ENCODE data around the gene MCRIP2. TPM values are rescaled to one million over a fixed set of nuclear protein-coding genes. Genes with fewer than 3 reads are reported as not detected.

The MCRIP2 gene
- total RNA-seq, 1 donor from 2014 or later = 24.1 TPM

GRCh38 chr16:631808-632358 lies 9.7 kb upstream of the MCRIP2 start:
- DNase-seq (ENCODE audit: extremely low read depth, low read depth, low spot score) = no peak

GRCh38 chr16:632486-633335 lies 8.9 kb upstream of the MCRIP2 start:
- DNase-seq (ENCODE audit: extremely low read depth, low read depth, low spot score) = no peak

GRCh38 chr16:633336-634050 lies 8.1 kb upstream of the MCRIP2 start:
- no peak for DNase-seq (ENCODE audit: extremely low read depth, low read depth, low spot score)

GRCh38 chr16:634051-634670 lies 7.5 kb upstream of the MCRIP2 start:
- DNase-seq (ENCODE audit: extremely low read depth, low read depth, low spot score) = no peak

GRCh38 chr16:634996-635395 lies 6.6 kb upstream of the MCRIP2 start:
- no peak for DNase-seq (ENCODE audit: extremely low read depth, low read depth, low spot score)

GRCh38 chr16:635573-636205 lies 5.9 kb upstream of the MCRIP2 start:
- DNase-seq (ENCODE audit: extremely low read depth, low read depth, low spot score) = no peak

GRCh38 chr16:636206-637080 lies 5.2 kb upstream of the MCRIP2 start, which contains the start of gene METTL26:
TSS of gene METTL26 (minus strand) at chr16:636305. CDS start at chr16:636290, 15 bp downstream.
- DNase-seq (ENCODE audit: extremely low read depth, low read depth, low spot score) = peak; percentile 54

- DNase-seq (ENCODE audit: extremely low read depth, low read depth, low spot score) = no peak
These were observed 4.3 kb upstream of the MCRIP2 start for GRCh38 chr16:637081-638018.

- DNase-seq (ENCODE audit: extremely low read depth, low read depth, low spot score) = no peak
These were observed 3.5 kb upstream of the MCRIP2 start for GRCh38 chr16:638034-638543.

- DNase-seq (ENCODE audit: extremely low read depth, low read depth, low spot score) = no peak
These were observed 2.8 kb upstream of the MCRIP2 start for GRCh38 chr16:638836-639235.

- DNase-seq (ENCODE audit: extremely low read depth, low read depth, low spot score) = no peak
These were observed 1.0 kb upstream of the MCRIP2 start for GRCh38 chr16:640614-641013.

GRCh38 chr16:642189-643049 lies 791 bp downstream of the MCRIP2 start:
- no peak for DNase-seq (ENCODE audit: extremely low read depth, low read depth, low spot score)

- no peak for DNase-seq (ENCODE audit: extremely low read depth, low read depth, low spot score)
These were observed 1.4 kb downstream of the MCRIP2 start for GRCh38 chr16:643050-643368.

- DNase-seq (ENCODE audit: extremely low read depth, low read depth, low spot score) = no peak
These were observed 2.9 kb downstream of the MCRIP2 start for GRCh38 chr16:644556-644955.

- no peak for DNase-seq (ENCODE audit: extremely low read depth, low read depth, low spot score)
These were observed 4.4 kb downstream of the MCRIP2 start for GRCh38 chr16:645852-646678.

GRCh38 chr16:646679-647172 lies 5.1 kb downstream of the MCRIP2 start:
- no peak for DNase-seq (ENCODE audit: extremely low read depth, low read depth, low spot score)
